ENCODE data around the gene CHPF2. TPM values are rescaled to one million over a fixed set of nuclear protein-coding genes. Genes with fewer than 3 reads are reported as not detected.

CHPF2 gene
- total RNA-seq, 1 experiment from 2014 or later: 19.5 TPM

- no peaks in the 10 kb centered on the region for H3K9me2 ChIP-seq (ENCODE audit: insufficient read depth)
- POLR2A ChIA-PET: no interaction called here
- no peaks in the 10 kb centered on the region for H3K4me1 ChIP-seq (ENCODE audit: control insufficient read depth in 1 of 2, insufficient read depth in 2 of 2, low read length in 2 of 2)
- CTCF ChIA-PET: no interaction called here
- BruUV-seq (replicated peaks): no TSS peak
- ATAC-seq (no peak), DNase-seq (ENCODE audit: low read depth, low spot score) (no peak)
- RAD21 ChIA-PET (ENCODE audit: low non-redundant PET in 1 of 2, low total read pairs in 2 of 2, uncharacterized antibody in 2 of 2, unreplicated experiment in 2 of 2): no interaction called here
- H3K79me2 ChIP-seq (ENCODE audit: insufficient read depth, low read length): no peaks in the 10 kb centered on the region
- TF ChIP-seq JUND (IDR thresholded peaks at IDR 0.05) (no peak), ZFX (IDR thresholded peaks at IDR 0.05) (no peak), POLR2A (IDR thresholded peaks at IDR 0.05; ENCODE audit: borderline replicate concordance, extremely low read depth, insufficient read depth, insufficient read length) (no peak), CBX3 (IDR thresholded peaks at IDR 0.05; ENCODE audit: low read depth) (no peak), YY1 (IDR thresholded peaks at IDR 0.05; ENCODE audit: extremely low read depth, insufficient replicate concordance, low read depth, low read length) (no peak), REST (IDR thresholded peaks at IDR 0.05; ENCODE audit: low read depth) (no peak), EZH2phosphoT487 (IDR thresholded peaks at IDR 0.05; ENCODE audit: borderline replicate concordance) (no peak), ELF1 (IDR thresholded peaks at IDR 0.05; ENCODE audit: borderline replicate concordance, low read depth) (no peak), MAX (IDR thresholded peaks at IDR 0.05) (no peak), SRF (IDR thresholded peaks at IDR 0.05; ENCODE audit: low read depth) (no peak), CEBPB (IDR thresholded peaks at IDR 0.05; ENCODE audit: low read depth) (no peak), SIN3A (IDR thresholded peaks at IDR 0.05; ENCODE audit: low read depth) (no peak), FOSL1 (IDR thresholded peaks at IDR 0.05; ENCODE audit: low read depth) (no peak), TCF7L2 (IDR thresholded peaks at IDR 0.05; ENCODE audit: borderline replicate concordance, extremely low read depth, insufficient read depth, insufficient read length) (no peak), EZH2 (IDR thresholded peaks at IDR 0.05) (no peak), ZNF274 (IDR thresholded peaks at IDR 0.05; ENCODE audit: low read depth, low read length) (no peak), ATF3 (IDR thresholded peaks at IDR 0.05) (no peak), CTCF (IDR thresholded peaks at IDR 0.05 in 2 of 3, conservative IDR thresholded peaks at IDR 0.05 in 1 of 3; ENCODE audit: borderline replicate concordance in 1 of 3, insufficient read depth in 1 of 3, low read depth in 2 of 3, low read length in 2 of 3) (no peak)
- TF ChIP-seq, protein P1, sequence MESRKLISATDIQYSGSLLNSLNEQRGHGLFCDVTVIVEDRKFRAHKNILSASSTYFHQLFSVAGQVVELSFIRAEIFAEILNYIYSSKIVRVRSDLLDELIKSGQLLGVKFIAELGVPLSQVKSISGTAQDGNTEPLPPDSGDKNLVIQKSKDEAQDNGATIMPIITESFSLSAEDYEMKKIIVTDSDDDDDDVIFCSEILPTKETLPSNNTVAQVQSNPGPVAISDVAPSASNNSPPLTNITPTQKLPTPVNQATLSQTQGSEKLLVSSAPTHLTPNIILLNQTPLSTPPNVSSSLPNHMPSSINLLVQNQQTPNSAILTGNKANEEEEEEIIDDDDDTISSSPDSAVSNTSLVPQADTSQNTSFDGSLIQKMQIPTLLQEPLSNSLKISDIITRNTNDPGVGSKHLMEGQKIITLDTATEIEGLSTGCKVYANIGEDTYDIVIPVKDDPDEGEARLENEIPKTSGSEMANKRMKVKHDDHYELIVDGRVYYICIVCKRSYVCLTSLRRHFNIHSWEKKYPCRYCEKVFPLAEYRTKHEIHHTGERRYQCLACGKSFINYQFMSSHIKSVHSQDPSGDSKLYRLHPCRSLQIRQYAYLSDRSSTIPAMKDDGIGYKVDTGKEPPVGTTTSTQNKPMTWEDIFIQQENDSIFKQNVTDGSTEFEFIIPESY (IDR thresholded peaks at IDR 0.05; ENCODE audit: extremely low read depth, insufficient replicate concordance, low read length): no peak
- no peak overlapping the region for H3K4me3 ChIP-seq (replicated peaks in 1 of 2; ENCODE audit: low read depth in 1 of 2, low read length in 2 of 2)
- H2AFZ ChIP-seq (ENCODE audit: low read depth, low read length, poor library complexity, severe bottlenecking): no peak overlapping the region
- no peaks in the 10 kb centered on the region for H4K20me1 ChIP-seq (ENCODE audit: insufficient read depth)
- H3K27me3 ChIP-seq (ENCODE audit: insufficient read depth, low read length): peaks cover 6% of the 10 kb centered on the region; the same call in 1 of the 2 replicates
- intact Hi-C loops (cut with micrococcal nuclease): no loop called here
- H3K36me3 ChIP-seq (ENCODE audit: control insufficient read depth in 1 of 2, insufficient read depth in 2 of 2, low read length in 2 of 2): no peaks in the 10 kb centered on the region
- no peaks in the 10 kb centered on the region for H3K9me3 ChIP-seq (ENCODE audit: control insufficient read depth in 1 of 2, insufficient read depth in 1 of 2, low read depth in 1 of 2, low read length in 2 of 2)
- no peak overlapping the region for H3K4me2 ChIP-seq (ENCODE audit: low read length)
- H3K9ac ChIP-seq (ENCODE audit: low read length): no peak overlapping the region
- H3K27ac ChIP-seq (ENCODE audit: low read depth, low read length): no peak overlapping the region
Observed at GRCh38 chr7:151201344-151201743, 30.9 kb upstream of the CHPF2 start.

Data from HCT116 (cell line).